ENCODE measurements around the gene MYH14.

Gene MYH14

DNA sequence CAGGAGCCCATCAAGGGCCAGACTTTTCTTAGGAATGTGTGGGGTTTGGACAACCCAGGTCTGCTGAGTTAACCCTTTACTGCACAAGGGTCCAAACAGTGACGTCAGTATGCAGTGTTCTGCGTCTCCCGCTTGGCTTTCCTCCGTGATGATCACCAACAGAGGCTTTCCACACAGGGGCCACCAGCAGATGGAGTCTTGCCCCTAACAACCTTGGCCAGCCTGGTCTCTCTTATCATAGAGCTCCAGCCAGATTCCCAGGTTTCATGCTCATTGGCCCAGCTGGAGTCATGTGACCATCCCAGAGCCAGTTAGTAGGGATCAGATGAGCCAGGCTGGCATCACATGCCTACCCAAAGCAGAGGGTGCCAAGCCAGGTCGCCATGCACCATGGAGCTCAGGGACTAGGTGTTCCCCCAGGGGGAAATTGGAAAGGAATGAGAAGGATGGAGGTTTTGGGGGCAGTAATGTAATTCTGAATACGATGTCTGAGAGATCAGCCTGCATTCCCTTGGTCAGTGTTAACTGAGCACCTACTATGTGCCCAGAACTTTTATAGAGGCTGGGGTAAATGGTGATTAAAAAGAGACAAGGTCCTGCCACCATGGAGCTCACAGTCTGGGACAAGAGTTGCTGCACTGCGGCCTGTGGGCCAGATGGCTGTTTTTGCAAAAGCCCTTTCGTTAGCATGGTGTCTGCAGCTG is 61.2 kb downstream of the MYH14 start:
- no peak for DNase-seq

DNA sequence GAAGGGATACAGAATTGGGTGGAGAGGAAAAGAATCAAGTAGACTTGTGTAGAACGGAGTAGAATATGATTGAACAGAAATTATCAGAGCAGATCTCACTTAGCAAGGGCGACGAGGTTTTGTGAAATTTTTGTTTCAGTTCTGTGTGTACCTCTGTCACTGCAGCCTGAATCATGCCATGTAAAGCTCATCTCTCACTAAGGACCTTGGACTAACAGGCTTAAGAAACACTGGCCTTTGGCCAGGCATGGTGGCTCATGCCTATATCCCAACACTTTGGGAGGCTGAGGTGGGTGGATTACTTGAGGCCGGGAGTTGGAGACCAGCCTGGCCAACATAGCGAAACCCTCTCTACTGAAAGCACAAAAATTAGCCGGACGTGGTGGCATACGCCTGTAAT is 62.6 kb downstream of the MYH14 start:
- DNase-seq, result no peak

GRCh38 chr19:50266896-50267295 is 63.5 kb downstream of the MYH14 start:
- peak; percentile 10 for DNase-seq

DNA sequence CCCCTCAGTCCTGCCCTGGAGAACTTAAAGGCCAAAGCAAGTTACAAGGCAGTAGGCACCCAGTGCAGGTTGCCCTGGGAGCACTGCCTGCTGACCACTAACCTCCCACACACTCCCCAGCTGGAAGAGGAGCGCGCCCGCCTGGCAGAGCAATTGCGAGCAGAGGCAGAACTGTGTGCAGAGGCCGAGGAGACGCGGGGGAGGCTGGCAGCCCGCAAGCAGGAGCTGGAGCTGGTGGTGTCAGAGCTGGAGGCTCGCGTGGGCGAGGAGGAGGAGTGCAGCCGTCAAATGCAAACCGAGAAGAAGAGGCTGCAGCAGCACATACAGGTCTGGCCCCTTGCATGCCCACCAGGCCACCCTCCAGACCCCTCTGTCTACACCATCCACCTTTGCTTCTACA is 64.6 kb downstream of the MYH14 start:
- no peak for DNase-seq

- DNase-seq, result no peak
Measured at GRCh38 chr19:50268501-50268900, 65.1 kb downstream of the MYH14 start.

DNA sequence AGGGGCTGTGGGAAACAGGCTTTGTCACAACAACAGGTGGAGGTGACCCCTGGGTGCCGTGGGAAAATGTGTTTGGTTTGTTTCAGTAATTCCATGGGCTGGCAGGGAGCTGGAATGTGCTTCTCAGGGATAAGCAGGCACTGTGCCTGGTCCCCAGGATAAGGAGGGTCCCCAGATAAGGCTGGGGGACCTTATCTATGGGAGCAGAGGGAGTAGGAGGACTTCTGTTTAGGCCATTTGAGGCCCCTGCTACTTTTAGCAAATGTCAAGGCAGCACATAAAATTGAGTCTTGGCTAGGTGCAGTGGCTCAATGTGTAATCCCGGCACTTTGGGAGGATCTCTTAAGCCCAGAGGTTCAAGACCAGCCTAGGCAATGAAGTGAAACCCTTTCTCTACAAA is 66.2 kb downstream of the MYH14 start:
- DNase-seq, result no peak

DNA sequence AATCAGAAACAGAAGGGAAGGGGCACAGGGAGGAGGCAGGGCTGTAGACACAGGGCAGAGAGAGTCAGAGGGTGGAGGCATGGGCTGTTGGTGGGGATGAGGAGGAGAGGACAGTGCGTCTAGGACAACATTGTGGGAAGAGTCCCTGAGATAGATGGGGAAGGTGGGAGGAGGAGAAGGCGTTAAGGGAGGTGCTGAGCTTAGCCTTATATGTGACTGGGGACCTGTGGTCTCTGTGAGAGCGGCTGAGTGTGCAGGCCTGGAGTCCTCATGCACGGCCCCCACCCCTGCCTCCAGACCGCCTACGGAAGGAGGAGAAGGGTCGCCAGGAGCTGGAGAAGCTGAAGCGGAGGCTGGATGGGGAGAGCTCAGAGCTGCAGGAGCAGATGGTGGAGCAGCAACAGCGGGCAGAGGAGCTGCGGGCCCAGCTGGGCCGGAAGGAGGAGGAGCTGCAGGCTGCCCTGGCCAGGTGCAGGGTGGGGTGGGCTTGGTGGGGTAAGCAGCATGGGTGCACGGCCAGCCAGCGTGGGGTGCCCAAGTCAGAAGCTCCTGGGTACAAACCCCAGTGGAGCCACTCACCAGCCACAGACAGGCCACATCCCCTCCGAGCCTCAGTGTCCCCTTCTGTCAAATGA is 69.0 kb downstream of the MYH14 start:
- no peak for DNase-seq

DNA sequence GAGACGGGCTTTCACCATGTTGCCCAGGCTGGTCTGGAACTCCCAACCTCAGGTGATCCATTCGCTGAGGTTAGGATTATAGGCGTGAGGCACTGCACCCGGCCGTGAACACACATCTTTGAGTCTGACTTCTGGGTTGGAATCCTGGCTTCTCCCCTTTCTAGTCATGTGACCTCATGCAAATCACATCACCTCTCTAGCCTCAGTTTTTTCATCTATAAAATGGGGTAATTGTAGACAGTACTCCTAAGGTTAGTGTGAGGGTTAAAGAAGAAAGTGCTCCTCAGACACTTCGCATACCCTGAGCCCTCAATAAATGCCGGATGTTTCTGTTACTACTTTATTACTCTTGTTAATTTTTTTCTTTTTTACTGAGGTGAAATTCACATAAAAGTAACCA is 70.4 kb downstream of the MYH14 start:
- DNase-seq, result no peak

- no peak for DNase-seq
Measured at GRCh38 chr19:50275577-50276368, 72.4 kb downstream of the MYH14 start.

DNA sequence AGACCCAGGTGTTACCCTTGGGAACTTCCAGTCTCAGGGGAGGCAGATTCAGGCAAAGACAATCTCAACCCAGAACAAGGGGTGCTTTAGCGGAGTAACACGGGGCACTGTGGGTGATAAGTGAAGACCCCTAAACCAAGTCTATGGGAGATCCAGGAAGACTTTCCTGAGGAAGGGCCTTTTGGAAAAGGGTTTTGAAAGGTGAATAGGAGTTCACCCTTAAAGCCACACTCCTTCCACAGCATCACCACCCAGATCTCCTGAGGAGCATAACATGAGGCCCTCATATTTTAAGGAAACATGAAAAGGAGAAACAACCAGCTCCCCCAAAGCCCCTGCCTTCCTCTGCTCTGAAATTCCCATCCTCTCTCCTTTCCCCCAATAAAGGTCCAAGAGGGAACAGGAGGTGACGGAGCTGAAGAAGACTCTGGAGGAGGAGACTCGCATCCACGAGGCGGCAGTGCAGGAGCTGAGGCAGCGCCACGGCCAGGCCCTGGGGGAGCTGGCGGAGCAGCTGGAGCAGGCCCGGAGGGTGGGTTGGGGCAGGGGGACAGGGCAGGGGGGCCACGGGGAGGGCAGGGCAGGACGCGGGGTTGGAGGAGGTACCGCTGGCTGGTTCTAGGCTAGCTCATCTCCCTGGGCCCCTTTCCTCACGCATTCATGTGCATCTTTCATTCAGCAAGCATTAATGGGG is 73.1 kb downstream of the MYH14 start:
- no peak for DNase-seq

DNA sequence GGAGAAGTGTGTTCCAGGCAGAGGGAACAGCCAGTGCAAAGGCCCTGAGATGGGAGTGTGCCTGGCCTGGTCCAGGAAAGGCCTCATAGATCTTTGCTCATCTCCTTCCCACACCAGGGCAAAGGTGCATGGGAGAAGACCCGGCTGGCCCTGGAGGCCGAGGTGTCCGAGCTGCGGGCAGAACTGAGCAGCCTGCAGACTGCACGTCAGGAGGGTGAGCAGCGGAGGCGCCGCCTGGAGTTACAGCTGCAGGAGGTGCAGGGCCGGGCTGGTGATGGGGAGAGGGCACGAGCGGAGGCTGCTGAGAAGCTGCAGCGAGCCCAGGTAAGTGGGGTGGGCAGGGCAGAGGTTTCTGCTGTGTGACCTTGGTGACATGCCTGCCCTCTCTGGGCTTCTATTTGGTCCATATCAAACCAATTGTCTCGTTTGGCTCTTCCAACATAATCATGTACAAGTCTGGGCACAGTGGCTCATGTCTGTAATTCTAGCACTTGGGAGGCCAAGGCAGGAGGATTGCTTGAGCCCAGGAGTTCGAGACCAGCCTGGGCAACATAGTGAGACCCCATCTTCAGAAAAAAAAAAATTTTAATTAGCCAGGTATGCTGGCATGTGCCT is 74.7 kb downstream of the MYH14 start:
- no peak for DNase-seq

DNA sequence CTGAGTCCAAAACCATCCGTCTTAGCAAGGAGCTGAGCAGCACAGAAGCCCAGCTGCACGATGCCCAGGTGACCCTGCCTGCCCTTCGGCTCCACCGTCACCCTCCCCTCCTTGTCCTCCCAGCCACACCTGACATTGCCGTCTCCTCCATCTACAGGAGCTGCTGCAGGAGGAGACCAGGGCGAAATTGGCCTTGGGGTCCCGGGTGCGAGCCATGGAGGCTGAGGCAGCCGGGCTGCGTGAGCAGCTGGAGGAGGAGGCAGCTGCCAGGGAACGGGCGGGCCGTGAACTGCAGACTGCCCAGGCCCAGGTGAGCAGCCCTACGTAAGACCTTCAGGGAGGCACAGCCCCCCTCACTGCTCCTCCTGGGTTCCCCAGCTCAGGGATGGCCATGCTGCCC is 76.7 kb downstream of the MYH14 start:
- no peak for DNase-seq

GRCh38 chr19:50280983-50281382 is 77.6 kb downstream of the MYH14 start:
- no peak for DNase-seq

DNA sequence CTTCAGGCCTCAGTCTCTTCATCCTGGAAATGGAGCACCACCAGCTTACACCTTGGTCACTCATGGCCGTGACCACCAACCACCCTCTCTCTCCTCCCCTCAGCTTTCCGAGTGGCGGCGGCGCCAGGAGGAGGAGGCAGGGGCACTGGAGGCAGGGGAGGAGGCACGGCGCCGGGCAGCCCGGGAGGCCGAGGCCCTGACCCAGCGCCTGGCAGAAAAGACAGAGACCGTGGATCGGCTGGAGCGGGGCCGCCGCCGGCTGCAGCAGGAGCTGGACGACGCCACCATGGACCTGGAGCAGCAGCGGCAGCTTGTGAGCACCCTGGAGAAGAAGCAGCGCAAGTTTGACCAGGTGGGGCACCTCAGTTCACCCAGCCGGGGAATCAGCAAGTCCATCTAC is 78.1 kb downstream of the MYH14 start:
- no peak for DNase-seq

GRCh38 chr19:50285833-50286232 is 82.4 kb downstream of the MYH14 start:
- no peak for DNase-seq

GRCh38 chr19:50286443-50286842 is 83.0 kb downstream of the MYH14 start:
- no peak for DNase-seq

DNA sequence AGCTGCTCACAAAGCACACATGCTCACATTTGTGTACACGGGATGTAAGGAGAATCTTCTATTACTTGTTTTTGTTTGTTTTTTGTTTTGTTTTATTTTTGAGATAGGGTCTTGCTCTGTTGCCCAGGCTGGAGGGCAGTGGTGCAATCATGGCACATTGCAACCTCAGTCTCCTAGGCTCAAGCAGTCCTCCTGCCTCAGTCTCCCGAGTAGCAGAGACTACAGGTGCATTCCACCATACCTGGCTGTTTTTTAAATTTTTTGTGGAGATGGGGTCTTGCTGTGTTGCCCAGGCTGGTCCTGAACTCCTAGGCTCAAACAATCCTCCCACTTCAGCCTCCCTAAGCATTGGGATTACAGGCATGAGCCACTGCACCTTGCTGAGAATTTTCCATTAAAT is 83.9 kb downstream of the MYH14 start:
- DNase-seq, result no peak

- no peak for DNase-seq
Measured at GRCh38 chr19:50288954-50289353, 85.5 kb downstream of the MYH14 start.

DNA sequence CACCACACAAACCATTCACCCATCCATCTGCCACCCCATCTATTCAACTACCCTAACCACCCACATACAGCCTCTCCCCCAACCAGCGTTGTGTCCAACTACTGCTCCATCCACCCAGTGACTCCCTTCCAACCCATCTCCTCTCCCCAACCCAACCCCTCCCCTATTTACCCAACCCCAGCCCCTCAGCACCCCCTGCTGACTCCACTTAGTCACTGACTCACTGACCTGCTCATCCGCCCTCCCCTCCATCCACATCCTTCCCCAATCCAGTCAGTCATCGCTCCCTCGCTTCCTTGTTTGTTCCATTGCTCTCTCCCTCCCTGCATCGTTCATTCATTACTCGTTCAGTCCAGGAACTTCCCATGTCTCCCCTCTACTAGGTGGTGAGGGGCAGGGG is 86.6 kb downstream of the MYH14 start:
- DNase-seq, result no peak

- DNase-seq, result no peak
Measured at GRCh38 chr19:50290775-50291174, 87.4 kb downstream of the MYH14 start.

GRCh38 chr19:50292216-50292827 is 88.9 kb downstream of the MYH14 start:
- no peak for DNase-seq

DNA sequence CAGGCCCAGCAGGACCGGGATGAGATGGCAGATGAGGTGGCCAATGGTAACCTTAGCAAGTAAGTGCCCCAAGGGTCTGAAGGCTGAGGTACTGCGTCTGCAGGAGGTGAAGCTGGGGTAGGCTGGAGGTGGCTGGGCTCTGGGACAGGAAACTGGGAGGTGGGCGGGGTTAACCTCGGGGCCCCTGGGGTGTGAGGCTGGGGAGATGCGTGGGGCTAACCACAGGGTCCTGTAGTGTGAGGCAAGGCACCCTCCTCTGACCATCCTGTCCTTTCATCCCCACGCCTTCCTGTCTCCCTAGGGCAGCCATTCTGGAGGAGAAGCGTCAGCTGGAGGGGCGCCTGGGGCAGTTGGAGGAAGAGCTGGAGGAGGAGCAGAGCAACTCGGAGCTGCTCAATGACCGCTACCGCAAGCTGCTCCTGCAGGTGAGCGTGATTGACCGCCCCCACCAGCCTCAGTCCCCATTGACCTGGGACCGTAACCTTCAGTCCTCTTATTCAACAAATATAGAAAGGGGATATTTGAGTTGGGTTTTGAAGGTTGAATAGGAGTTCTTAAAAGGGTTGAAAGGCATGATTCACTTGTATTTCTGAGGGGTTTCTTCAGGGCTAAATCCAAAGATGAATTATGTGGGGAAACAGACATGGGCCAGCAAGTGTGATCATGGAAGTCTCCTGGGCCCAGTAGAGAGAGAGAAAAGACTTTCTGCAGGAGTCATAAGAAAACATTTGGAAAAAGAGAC is 90.0 kb downstream of the MYH14 start:
- DNase-seq, result no peak

Measured in CD4-positive, alpha-beta T cell treated with Interleukin-12 subunit alpha and Interleukin-12 subunit beta, for 1 hour (primary cell).